Measurements from ENCODE around the gene KCNAB1.

GRCh38 chr3:156455839-156456238 is 335.5 kb downstream of the KCNAB1 start:
- TF ChIP-seq POLR2AphosphoS5 (IDR thresholded peaks at IDR 0.05): no peak
- no peak for TF ChIP-seq CTCF (IDR thresholded peaks at IDR 0.05)
- TF ChIP-seq POLR2A (IDR thresholded peaks at IDR 0.05): no peak

All from breast epithelium (tissue), 3 donors.